Measurements from ENCODE around the gene ITGAE.

The ITGAE gene

GRCh38 chr17:3689262-3690093, 111.5 kb downstream of the ITGAE start:
- no peak for DNase-seq

DNA sequence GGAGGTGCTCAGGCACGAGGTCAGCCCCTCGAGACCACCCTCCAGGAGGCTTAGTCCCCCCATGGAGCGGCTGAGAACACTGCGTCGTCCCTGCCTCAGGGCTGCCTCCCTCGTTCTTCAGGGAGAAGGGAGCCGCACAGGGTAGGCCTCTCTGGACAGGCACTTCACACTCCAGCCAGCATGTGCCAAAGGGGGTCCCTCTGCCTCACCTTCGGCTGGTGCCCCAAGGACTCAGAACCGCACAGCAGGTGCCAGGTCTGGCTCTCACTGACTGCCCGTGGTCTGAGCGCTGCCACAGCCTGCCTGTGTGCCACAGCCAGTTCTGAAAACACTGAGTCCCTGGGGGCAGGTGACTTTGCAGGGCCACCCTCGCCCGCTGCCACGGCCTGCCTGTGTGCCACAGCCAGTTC, 112.1 kb downstream of the ITGAE start:
- no peak for DNase-seq

GRCh38 chr17:3688027-3688553, 112.9 kb downstream of the ITGAE start:
- DNase-seq = no peak

- no peak for DNase-seq
Measured at GRCh38 chr17:3685174-3685573, 115.8 kb downstream of the ITGAE start.

DNA sequence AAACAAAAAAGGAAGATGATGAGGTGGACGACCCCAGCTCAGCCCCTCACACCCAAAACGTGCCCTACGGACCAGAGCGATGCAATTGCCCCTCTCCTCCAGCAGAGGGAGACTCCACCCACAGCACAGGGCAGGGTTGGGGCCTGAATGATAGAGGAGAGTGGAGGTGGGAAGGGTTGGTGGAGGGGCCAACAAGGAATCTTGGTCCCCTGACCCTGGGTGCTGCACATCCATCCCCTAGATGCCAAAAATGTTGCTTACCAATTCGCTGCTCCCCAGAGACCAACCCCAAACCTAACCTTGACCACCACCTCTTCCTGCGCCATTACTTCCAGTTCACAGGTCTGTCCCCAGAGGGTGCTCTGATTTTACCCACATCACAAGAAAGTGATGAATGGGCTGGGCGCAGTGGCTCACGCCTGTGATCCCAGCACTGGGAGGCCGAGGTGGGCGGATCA, 117.9 kb downstream of the ITGAE start:
- DNase-seq = no peak

- no peak for DNase-seq
Measured at GRCh38 chr17:3682033-3682432, 119.0 kb downstream of the ITGAE start.

GRCh38 chr17:3681565-3681964, 119.4 kb downstream of the ITGAE start:
- no peak for DNase-seq

DNA sequence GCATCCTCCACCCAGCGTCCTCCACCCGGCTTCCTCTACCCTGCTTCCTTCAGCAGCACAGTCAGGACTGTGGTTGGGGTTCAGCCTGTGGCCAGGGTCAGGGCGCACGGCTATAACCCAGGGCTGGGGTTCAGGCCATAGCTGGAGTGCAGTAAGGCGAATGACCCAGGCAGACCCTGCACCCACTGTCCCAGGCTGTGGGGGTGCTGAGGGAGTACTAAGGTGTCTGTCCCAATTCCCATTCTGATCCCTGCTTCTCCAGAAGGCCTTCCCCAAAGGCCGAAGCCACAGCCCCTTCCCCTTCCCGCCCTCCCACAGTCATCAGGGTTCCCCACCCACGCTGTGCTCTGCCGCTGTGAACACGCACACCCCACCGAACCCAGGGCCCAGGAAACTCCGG, 119.9 kb downstream of the ITGAE start:
- no peak for DNase-seq

- no peak for DNase-seq
Measured at GRCh38 chr17:3679531-3680126, 121.4 kb downstream of the ITGAE start.

DNA sequence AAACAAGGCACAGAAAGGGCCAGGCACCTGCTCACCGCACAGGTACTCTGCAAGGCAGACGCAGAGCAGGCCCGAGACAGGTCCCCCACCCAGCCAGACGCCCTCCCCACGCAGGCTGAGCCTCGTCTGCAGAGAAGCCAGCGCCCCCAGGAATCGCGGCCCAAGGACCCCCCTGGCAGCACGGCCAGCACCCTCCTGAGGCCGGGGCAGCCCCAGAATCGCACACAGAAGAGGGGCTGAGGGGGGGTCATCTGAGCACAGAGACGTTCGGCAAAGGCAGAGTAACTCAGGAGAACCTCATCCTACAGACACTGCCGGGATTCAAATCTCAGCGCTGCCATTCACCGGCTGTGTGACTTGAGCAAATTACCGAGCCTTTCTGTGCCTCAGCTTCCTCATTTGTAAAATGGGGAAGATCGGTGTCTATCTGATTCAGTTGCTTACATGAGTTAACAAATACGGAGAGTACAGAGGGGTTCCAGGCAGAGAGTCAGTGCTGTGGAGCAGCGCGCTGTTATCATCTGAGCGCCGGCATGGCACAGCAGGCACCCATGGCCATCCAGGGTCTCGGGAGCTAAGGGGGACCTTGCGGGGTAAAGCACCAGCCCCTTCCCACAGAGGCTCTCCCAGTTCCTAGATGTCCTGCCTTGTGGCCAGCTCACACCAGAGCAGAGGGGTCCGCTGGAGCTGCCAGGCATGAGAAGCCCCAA, 122.0 kb downstream of the ITGAE start:
- DNase-seq = no peak

DNA sequence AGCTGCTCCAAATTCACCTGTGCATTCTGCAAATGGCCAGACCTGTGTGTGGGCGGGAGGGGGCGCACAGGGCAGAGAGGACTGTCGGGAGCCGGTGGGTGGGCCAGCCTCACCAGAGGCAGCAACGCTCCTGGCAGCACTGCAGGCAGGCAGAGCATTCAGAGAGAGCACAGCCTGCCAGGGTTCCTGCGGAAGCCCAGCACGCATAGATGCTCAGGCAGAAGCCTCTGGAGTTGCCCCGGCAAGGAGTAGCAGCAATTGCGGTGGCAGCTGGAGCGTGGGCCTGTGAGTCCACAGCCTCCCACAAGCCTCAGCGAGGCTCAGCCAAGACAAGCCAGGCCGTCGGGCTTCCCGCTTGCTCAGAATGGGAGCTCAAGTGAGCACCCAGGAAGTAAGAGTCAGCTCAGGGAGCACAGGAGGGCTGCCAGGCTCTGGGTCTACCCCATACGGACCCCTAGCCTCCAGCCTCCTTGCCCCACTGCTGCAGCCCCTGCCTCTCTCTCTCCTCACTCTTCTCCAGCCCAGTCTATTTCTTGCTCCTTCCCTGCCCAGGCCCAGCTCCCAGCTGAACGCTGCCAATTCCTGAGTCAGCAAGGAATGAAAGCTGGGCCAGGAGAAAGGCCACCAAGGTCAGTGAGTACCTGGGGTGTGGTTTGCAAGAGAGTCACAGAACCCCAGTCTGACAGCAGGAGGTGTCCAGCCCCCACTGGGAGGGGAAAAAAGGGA, 122.7 kb downstream of the ITGAE start:
- no peak for DNase-seq

- DNase-seq = no peak
Measured at GRCh38 chr17:3675886-3676285, 125.1 kb downstream of the ITGAE start.

GRCh38 chr17:3672571-3672970, 128.4 kb downstream of the ITGAE start:
- DNase-seq = no peak

DNA sequence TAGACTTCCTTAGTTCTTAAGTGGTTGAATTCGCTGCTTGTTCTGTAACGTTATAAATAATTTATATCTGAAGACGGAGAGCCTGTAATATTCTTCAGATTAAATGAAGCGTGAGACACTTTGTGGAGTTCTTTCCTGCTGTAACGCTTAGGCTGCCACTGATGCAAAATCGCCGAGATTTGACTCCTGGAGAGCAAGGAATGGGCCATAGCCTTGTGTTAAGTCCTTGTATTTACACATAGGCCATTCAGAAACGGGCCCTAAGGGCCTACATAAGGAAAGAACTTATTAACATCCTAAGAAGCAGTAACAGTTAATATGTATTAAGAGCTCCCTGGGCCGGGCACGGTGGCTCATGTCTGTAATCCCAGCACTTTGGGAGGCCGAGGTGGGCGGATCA, 131.4 kb downstream of the ITGAE start:
- no peak for DNase-seq

- no peak for DNase-seq
Measured at GRCh38 chr17:3669085-3669347, 132.0 kb downstream of the ITGAE start.

DNA sequence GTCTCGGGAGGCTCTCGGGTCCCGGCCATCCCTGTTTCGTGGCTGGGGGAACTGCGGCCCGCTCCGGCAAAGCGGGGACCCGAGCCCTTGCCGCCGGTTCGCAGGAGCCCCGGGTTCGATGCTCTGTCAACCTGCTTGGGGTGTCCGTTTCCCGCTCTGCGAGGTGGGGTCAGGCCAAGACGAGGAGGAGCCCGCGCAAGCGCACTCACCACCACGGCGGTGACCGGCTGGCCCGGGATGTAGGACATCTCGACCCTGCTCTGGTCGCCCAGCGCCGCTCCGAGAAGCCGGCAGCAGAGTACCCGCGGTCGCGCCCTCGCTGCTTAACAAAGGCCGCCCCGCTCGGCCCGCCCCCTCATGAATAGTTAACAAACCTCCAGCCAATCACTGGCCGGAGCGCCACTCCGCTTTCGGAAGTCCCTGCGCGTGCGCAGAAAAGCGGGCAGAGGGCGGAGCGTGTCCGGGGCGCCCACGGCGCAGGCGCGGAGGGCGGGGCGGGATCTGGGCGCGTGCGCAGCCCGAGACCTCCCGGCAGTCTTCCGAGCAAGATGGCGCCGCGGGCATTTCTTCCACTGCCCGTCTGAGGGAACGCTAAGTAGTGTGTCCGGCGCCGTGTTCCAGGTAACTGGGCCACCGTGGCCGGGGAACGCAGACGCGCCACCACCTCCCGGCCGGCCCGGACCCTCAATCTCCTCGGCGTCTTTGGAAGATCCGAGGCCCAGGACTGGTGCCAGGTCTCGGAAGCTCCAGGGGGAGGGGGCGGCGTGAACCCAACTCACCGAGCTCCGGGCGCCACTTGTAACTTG, 132.5 kb downstream of the ITGAE start, which contains the start of the genes EMC6 and TAX1BP3:
TSS of gene EMC6 (plus strand) at position 534 of the 806 bp plus-strand sequence. CDS start 335 bp downstream, outside the sequence.
TSS of gene TAX1BP3 (minus strand) at position 300 of the 806 bp plus-strand sequence. CDS start at position 248, 52 bp downstream.
- peak; percentile 72 for DNase-seq

- no peak for DNase-seq
Measured at GRCh38 chr17:3667366-3668278, 133.4 kb downstream of the ITGAE start.

DNA sequence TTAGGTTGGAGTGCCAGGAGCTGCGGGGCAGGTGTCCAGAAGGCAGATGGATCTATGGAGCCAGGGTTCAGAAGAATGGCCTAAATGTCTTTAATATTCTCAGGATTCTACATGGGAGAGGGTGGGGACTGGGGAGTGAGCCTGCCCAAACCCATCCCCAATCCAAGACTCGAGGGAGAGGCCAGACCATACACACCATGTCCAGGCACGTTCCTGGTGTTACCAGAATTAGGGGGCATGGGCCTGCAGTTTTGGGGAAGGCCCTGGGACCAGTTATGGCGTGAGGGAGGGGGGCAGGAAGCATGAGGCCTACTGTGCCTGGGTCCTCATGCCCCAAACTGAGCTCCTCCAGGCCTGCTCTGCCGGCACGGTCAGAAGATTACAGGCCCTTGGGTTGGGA, 134.5 kb downstream of the ITGAE start:
- DNase-seq = no peak

DNA sequence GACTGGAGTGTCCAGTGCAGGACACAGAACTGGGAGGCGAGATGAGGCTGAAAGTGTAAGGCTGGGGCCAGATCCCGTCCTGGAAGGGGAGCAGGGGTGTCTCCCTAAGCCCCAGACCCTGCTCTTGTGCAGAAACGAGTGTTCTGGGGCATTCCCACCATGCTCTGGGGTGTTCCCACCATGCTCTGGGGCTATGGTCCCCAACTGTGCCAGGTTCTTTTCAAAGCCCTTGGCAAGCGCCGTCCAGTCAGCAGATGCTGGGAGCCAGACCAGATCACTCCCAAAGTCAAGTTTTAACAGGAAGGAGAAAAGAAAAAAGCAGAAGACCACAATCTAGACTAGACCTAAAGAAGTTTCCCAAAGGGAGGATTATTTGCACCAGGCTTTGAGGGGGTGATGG, 135.2 kb downstream of the ITGAE start:
- no peak for DNase-seq

Data from DMS 273 treated with DMSO at 0.1 percent for 48 hours (cell line).